NT2/D1 (cell line): ENCODE data around the gene ACSM2B.
"Not testable (repeated sequence)": the region's sequence is repeated elsewhere in the genome, so short reads cannot be mapped to it uniquely, and the experiment has no call there.

Experiments
- DNase-seq: peaks from one replicate; pipeline ENCODE4 v3.0.0-alpha.2; 2011; ENCODE audit warnings: low read depth, low spot score
- H3K27me3 ChIP-seq: 2 replicates; pipeline ENCODE4 v1.6.0; 2011; ENCODE audit warnings: mild to moderate bottlenecking; ENCODE audit not compliant: insufficient read length, insufficient read depth
- H3K36me3 ChIP-seq: 2 replicates; pipeline ENCODE4 v1.6.1; 2011; ENCODE audit warnings: mild to moderate bottlenecking, low read length, mixed read lengths; ENCODE audit not compliant: insufficient read depth, insufficient read length
- H3K4me1 ChIP-seq: 2 replicates; pipeline ENCODE4 v1.5.1; 2011; ENCODE audit not compliant: insufficient read depth, insufficient read length
- H3K4me3 ChIP-seq: 2 replicates; pipeline ENCODE4 v1.5.1; 2011; ENCODE audit warnings: low read depth; ENCODE audit not compliant: insufficient read length
- H3K9ac ChIP-seq: 2 replicates; pipeline ENCODE4 v1.6.0; 2011; ENCODE audit warnings: low read depth; ENCODE audit not compliant: insufficient read length
- H3K9me3 ChIP-seq: 2 replicates; pipeline ENCODE4 v1.5.1; 2011; ENCODE audit warnings: mild to moderate bottlenecking, low read length; ENCODE audit not compliant: insufficient read depth
- SUZ12 ChIP-seq: IDR thresholded peaks from 2 replicates; pipeline ENCODE4 v1.6.1; 2011; ENCODE audit not compliant: insufficient read length, insufficient read depth; ENCODE audit errors: extremely low read depth
- YY1 ChIP-seq: IDR thresholded peaks from 2 replicates; pipeline ENCODE4 v1.6.1; 2011; ENCODE audit not compliant: insufficient read length, insufficient read depth
- ZNF274 ChIP-seq: IDR thresholded peaks from 2 replicates; pipeline ENCODE4 v1.6.1; 2011; ENCODE audit warnings: mild to moderate bottlenecking, low read depth, low read length

ACSM2B gene

GRCh38 chr16:20586112-20586511 is 9.9 kb upstream of the ACSM2B start:
- not testable (repeated sequence) for H3K27me3 ChIP-seq, H3K36me3 ChIP-seq, H3K4me3 ChIP-seq, H3K9me3 ChIP-seq, DNase-seq, H3K4me1 ChIP-seq, H3K9ac ChIP-seq

GRCh38 chr16:20580487-20581259 is 4.5 kb upstream of the ACSM2B start:
- H3K9ac ChIP-seq, H3K36me3 ChIP-seq, H3K4me1 ChIP-seq, H3K9me3 ChIP-seq, DNase-seq, H3K4me3 ChIP-seq, H3K27me3 ChIP-seq: not testable (repeated sequence)

- not testable (repeated sequence) for H3K4me1 ChIP-seq, H3K9me3 ChIP-seq, H3K36me3 ChIP-seq, DNase-seq, H3K27me3 ChIP-seq, H3K9ac ChIP-seq, H3K4me3 ChIP-seq
These were observed 1.9 kb upstream of the ACSM2B start for GRCh38 chr16:20578091-20578490.

- not testable (repeated sequence) for H3K36me3 ChIP-seq, H3K4me3 ChIP-seq, H3K27me3 ChIP-seq, DNase-seq, H3K4me1 ChIP-seq, H3K9me3 ChIP-seq, H3K9ac ChIP-seq
These were observed 7.0 kb downstream of the ACSM2B start for GRCh38 chr16:20569117-20569651.

GRCh38 chr16:20568404-20568803 is 7.8 kb downstream of the ACSM2B start:
- H3K4me1 ChIP-seq = no peaks in the 10 kb centered on the region
- no peaks in the 10 kb centered on the region for H3K36me3 ChIP-seq
- no peaks in the 10 kb centered on the region for H3K27me3 ChIP-seq
- H3K9ac ChIP-seq = no peak overlapping the region
- no peak for DNase-seq
- TF ChIP-seq SUZ12 (no peak), ZNF274 (no peak), YY1 (no peak)
- H3K4me3 ChIP-seq = no peak overlapping the region
- no peaks in the 10 kb centered on the region for H3K9me3 ChIP-seq

GRCh38 chr16:20566864-20567263 is 9.3 kb downstream of the ACSM2B start:
- Histone ChIP-seq H3K27me3 (no peaks in the 10 kb centered on the region), H3K36me3 (no peaks in the 10 kb centered on the region), H3K9ac (no peak overlapping the region), H3K4me1 (no peaks in the 10 kb centered on the region), H3K4me3 (no peak overlapping the region), H3K9me3 (no peaks in the 10 kb centered on the region)
- no peak for DNase-seq
- TF ChIP-seq ZNF274 = no peak
- TF ChIP-seq YY1 = no peak
- TF ChIP-seq SUZ12 = no peak

- not testable (repeated sequence) for H3K27me3 ChIP-seq, H3K9ac ChIP-seq, H3K9me3 ChIP-seq, DNase-seq, H3K4me1 ChIP-seq, H3K36me3 ChIP-seq, H3K4me3 ChIP-seq
These were observed 10.8 kb downstream of the ACSM2B start for GRCh38 chr16:20565334-20565733.

GRCh38 chr16:20564218-20564617 is 11.9 kb downstream of the ACSM2B start:
- not testable (repeated sequence) for H3K4me3 ChIP-seq, H3K27me3 ChIP-seq, H3K9me3 ChIP-seq, H3K36me3 ChIP-seq, DNase-seq, H3K4me1 ChIP-seq, H3K9ac ChIP-seq

GRCh38 chr16:20555628-20556027 is 20.5 kb downstream of the ACSM2B start:
- H3K27me3 ChIP-seq, H3K9me3 ChIP-seq, H3K36me3 ChIP-seq, H3K4me1 ChIP-seq, H3K9ac ChIP-seq, H3K4me3 ChIP-seq, DNase-seq: not testable (repeated sequence)

GRCh38 chr16:20554689-20555088 is 21.5 kb downstream of the ACSM2B start:
- H3K9me3 ChIP-seq, H3K27me3 ChIP-seq, H3K9ac ChIP-seq, DNase-seq, H3K4me3 ChIP-seq, H3K36me3 ChIP-seq, H3K4me1 ChIP-seq: not testable (repeated sequence)

GRCh38 chr16:20553493-20553892 is 22.7 kb downstream of the ACSM2B start:
- not testable (repeated sequence) for H3K27me3 ChIP-seq, H3K4me3 ChIP-seq, H3K9me3 ChIP-seq, H3K9ac ChIP-seq, DNase-seq, H3K4me1 ChIP-seq, H3K36me3 ChIP-seq
